SK-N-SH (cell line): ENCODE measurements around the gene SERINC1. TPM values are rescaled to one million over a fixed set of nuclear protein-coding genes. Genes with fewer than 3 reads are reported as not detected.

Source experiments
- CTCF ChIA-PET: fragments of 300-600, 350-600 bp; formaldehyde crosslinking; extraction: SDS; loops from one replicate; lab custom pipeline; 2021; lab: Yijun Ruan, JAX
- POLR2A ChIA-PET: fragments of 350-600 bp; sonication (Branson Sonifier 250); formaldehyde crosslinking; extraction: SDS; loops from one replicate; lab custom pipeline; 2020; ENCODE audit warnings: antibody characterized with exemption, inconsistent platforms; lab: Yijun Ruan, JAX
- DNase-seq: peaks from one replicate; pipeline ENCODE4 v3.0.0; 2012
- H2AFZ ChIP-seq: fragments of 200-600 bp; sonication (generic); 2 replicates; pipeline ENCODE4 v1.8.1; 2016; ENCODE audit warnings: antibody characterized with exemption, mild to moderate bottlenecking, low read depth
- H3F3A ChIP-seq: fragments of 200-600 bp; sonication (generic); replicated peaks from 2 replicates; pipeline ENCODE3; 2016; ENCODE audit warnings: antibody characterized with exemption, mild to moderate bottlenecking; ENCODE audit not compliant: insufficient read depth
- H3K27ac ChIP-seq, 2 experiments: fragments of 200-500 bp in 1 of 2; fragments of 200-600 bp in 1 of 2; sonication (Bioruptor generic) in 1 of 2; sonication (generic), shearing (Covaris generic) in 1 of 2; 2 replicates each; pipeline versions ENCODE4 v1.5.1 to v1.6.1; 2014 to 2016; ENCODE audit warnings: low read depth in 2 of 2, inconsistent platforms in 1 of 2, low read length in 1 of 2, mild to moderate bottlenecking in 1 of 2, mixed read lengths in 1 of 2
- H3K27me3 ChIP-seq: fragments of 200-600 bp; sonication (generic), shearing (Covaris generic); 2 replicates; pipeline ENCODE4 v1.6.1; 2016; ENCODE audit warnings: mixed run types; ENCODE audit not compliant: insufficient read depth
- H3K36me3 ChIP-seq, 2 experiments: fragments of 200-500 bp in 1 of 2; fragments of 200-600 bp in 1 of 2; sonication (Bioruptor generic) in 1 of 2; sonication (generic) in 1 of 2; replicated peaks in 1 of 2; 2 replicates each; pipeline versions ENCODE3 to v1.5.1; 2014 to 2016; ENCODE audit warnings: low read length in 1 of 2, mild to moderate bottlenecking in 1 of 2; ENCODE audit not compliant: insufficient read depth in 2 of 2, control insufficient read depth in 1 of 2
- H3K4me1 ChIP-seq, 2 experiments: fragments of 200-500 bp in 1 of 2; fragments of 200-600 bp in 1 of 2; sonication (Bioruptor generic) in 1 of 2; sonication (generic), shearing (Covaris generic) in 1 of 2; 2 replicates each; pipeline versions ENCODE4 v1.5.1 to v1.6.1; 2014 to 2016; ENCODE audit warnings: low read depth in 1 of 2, low read length in 1 of 2, mixed run types in 1 of 2; ENCODE audit not compliant: insufficient read depth in 2 of 2, control insufficient read depth in 1 of 2
- H3K4me2 ChIP-seq: fragments of 200-600 bp; sonication (generic), shearing (Covaris generic); 2 replicates; pipeline ENCODE4 v1.6.1; 2017; ENCODE audit warnings: mixed run types
- H3K4me3 ChIP-seq, 2 experiments: fragments of 200-500 bp in 1 of 2; fragments of 200-600 bp in 1 of 2; sonication (Bioruptor generic) in 1 of 2; sonication (generic), shearing (Covaris generic) in 1 of 2; 2 replicates each; pipeline versions ENCODE4 v1.5.1 to v1.8.1; 2014 to 2016; ENCODE audit warnings: low read depth in 2 of 2, inconsistent platforms in 1 of 2, low read length in 1 of 2, mild to moderate bottlenecking in 1 of 2, mixed read lengths in 1 of 2, moderate library complexity in 1 of 2
- H3K79me2 ChIP-seq: fragments of 200-600 bp; sonication (generic); 2 replicates; pipeline ENCODE4 v1.8.1; 2017; ENCODE audit warnings: mild to moderate bottlenecking; ENCODE audit not compliant: insufficient read depth
- H3K9ac ChIP-seq: fragments of 200-600 bp; sonication (generic); 2 replicates; pipeline ENCODE4 v1.6.1; 2017; ENCODE audit warnings: mixed run types
- H3K9me2 ChIP-seq: fragments of 200-600 bp; sonication (generic); 2 replicates; pipeline ENCODE4 v1.6.1; 2017; ENCODE audit warnings: mixed run types
- H3K9me3 ChIP-seq: fragments of 200-600 bp; sonication (generic); 2 replicates; pipeline ENCODE4 v1.6.1; 2017; ENCODE audit warnings: mixed run types, mild to moderate bottlenecking, moderate library complexity
- H4K20me1 ChIP-seq: fragments of 200-600 bp; sonication (generic); 2 replicates; pipeline ENCODE4 v1.6.1; 2017; ENCODE audit warnings: mild to moderate bottlenecking, mixed run types; ENCODE audit not compliant: insufficient read depth
- CHD2 ChIP-seq: fragments of 150-350 bp; IDR thresholded peaks from 2 replicates; pipeline ENCODE4 v1.6.1; 2018; ENCODE audit warnings: low read length; ENCODE audit not compliant: partially characterized antibody
- ELF1 ChIP-seq: IDR thresholded peaks from 2 replicates; pipeline ENCODE4 v1.4.0; 2012
- EZH2phosphoT487 ChIP-seq: fragments of 200-600 bp; sonication (generic); IDR thresholded peaks from 2 replicates; pipeline ENCODE4 v1.6.1; 2017; ENCODE audit warnings: low read depth, mixed run types, mild to moderate bottlenecking, antibody characterized with exemption, moderate library complexity, borderline replicate concordance
- GABPA ChIP-seq: IDR thresholded peaks from 2 replicates; pipeline ENCODE4 v1.4.0; 2012; ENCODE audit warnings: low read depth, mild to moderate bottlenecking
- GATA2 ChIP-seq: sonication (generic); formaldehyde crosslinking; IDR thresholded peaks from 2 replicates; pipeline ENCODE4 v1.5.0; 2020; ENCODE audit warnings: mild to moderate bottlenecking, missing genetic modification reagents
- IRF3 ChIP-seq: fragments of 150-350 bp; IDR thresholded peaks from 2 replicates; pipeline ENCODE4 v1.6.1; 2016; ENCODE audit warnings: mild to moderate bottlenecking, low read depth, low read length
- MAX ChIP-seq: IDR thresholded peaks from 2 replicates; pipeline ENCODE4 v1.4.0; 2012; ENCODE audit warnings: low read depth
- MEF2A ChIP-seq: IDR thresholded peaks from 2 replicates; pipeline ENCODE4 v1.4.0; 2012; ENCODE audit warnings: low read depth, borderline replicate concordance
- MXI1 ChIP-seq: IDR thresholded peaks from 2 replicates; pipeline ENCODE4 v1.6.1; 2012; ENCODE audit warnings: mild to moderate bottlenecking, low read depth, low read length, improper control_type of control experiment
- PBX3 ChIP-seq: IDR thresholded peaks from 2 replicates; pipeline ENCODE4; 2012
- REST ChIP-seq: IDR thresholded peaks from 2 replicates; pipeline ENCODE4 v1.6.1; 2012; ENCODE audit warnings: mild to moderate bottlenecking, low read depth, low read length, moderate library complexity
- RFX5 ChIP-seq: IDR thresholded peaks from 2 replicates; pipeline ENCODE4 v1.6.1; 2012; ENCODE audit warnings: mild to moderate bottlenecking, improper control_type of control experiment, low read length
- RXRA ChIP-seq: IDR thresholded peaks from 2 replicates; pipeline ENCODE4 v1.4.0; 2012; ENCODE audit warnings: low read depth, mild to moderate bottlenecking, borderline replicate concordance
- SIN3A ChIP-seq: IDR thresholded peaks from 2 replicates; pipeline ENCODE4 v1.6.1; 2012; ENCODE audit warnings: low read depth, mild to moderate bottlenecking, low read length, moderate library complexity, borderline replicate concordance
- SMC3 ChIP-seq: IDR thresholded peaks from 2 replicates; pipeline ENCODE4 v1.6.1; 2012; ENCODE audit warnings: low read depth, low read length, improper control_type of control experiment
- TCF12 ChIP-seq: IDR thresholded peaks from 2 replicates; pipeline ENCODE4 v1.4.0; 2012
- USF2 ChIP-seq: fragments of 150-350 bp; IDR thresholded peaks from 2 replicates; pipeline ENCODE4 v1.6.1; 2017; ENCODE audit warnings: antibody characterized with exemption, low read length, low read depth, borderline replicate concordance
- WGBS: methylation state at CpG from one replicate; pipeline ENCODE4 v1.1.6; 2017; ENCODE audit warnings: low lambda C conversion rate; 5-methylcytosine and 5-hydroxymethylcytosine counted together
- polyA plus RNA-seq, 3 experiments: library from polyadenylated mRNA; depleted of rRNA; stranded (reverse); fragments of >200 nt; gene quantifications; 2 replicates each; pipeline ENCODE4 v1.2.3, GENCODE V29; 2012

Gene SERINC1
- polyA plus RNA-seq, 1 of the 3 experiments (the other 2 are of a cell fraction) = 55.2 TPM

- H3K4me3 ChIP-seq = no peak overlapping the region
- no peaks in the 10 kb centered on the region for H4K20me1 ChIP-seq
- H3K27ac ChIP-seq = no peak overlapping the region
- no peaks in the 10 kb centered on the region for H3K36me3 ChIP-seq
- no peaks in the 10 kb centered on the region for H3F3A ChIP-seq
- WGBS = 19% methylated on average over 1 of the region's 1 CpG
- H3K79me2 ChIP-seq = no peaks in the 10 kb centered on the region
- no peak for DNase-seq
- H2AFZ ChIP-seq = no peak overlapping the region
- H3K4me2 ChIP-seq = no peak overlapping the region
- TF ChIP-seq GATA2 (no peak), GABPA (no peak), PBX3 (no peak), MEF2A (no peak)
- H3K4me1 ChIP-seq = no peaks in the 10 kb centered on the region
- ChIA-PET CTCF (interaction anchor here (1.9 to 9.9 kb wide), 5 partner anchors 8 to 39 kb away, joined by 6 to 215 read pairs (median 23); partner anchors contain the start of gene SERINC1), POLR2A (no interaction called here)
- H3K9me3 ChIP-seq = no peaks in the 10 kb centered on the region
- no peak overlapping the region for H3K9ac ChIP-seq
- no peaks in the 10 kb centered on the region for H3K27me3 ChIP-seq
- H3K9me2 ChIP-seq = no peaks in the 10 kb centered on the region
Observed at GRCh38 chr6:122490607-122491006, 19.0 kb upstream of the SERINC1 start.

- WGBS = 73% methylated on average over 4 of the region's 4 CpGs
- no peaks in the 10 kb centered on the region for H3K9me2 ChIP-seq
- H3K4me1 ChIP-seq = no peaks in the 10 kb centered on the region; a peak in 1 of 4 replicates
- ChIA-PET CTCF (interaction anchor here (1.0 to 3.1 kb wide), 3 partner anchors 7 to 103 kb away, joined by 3 to 23 read pairs (median 8); no protein-coding TSS in a partner anchor), POLR2A (no interaction called here)
- no peak overlapping the region for H3K27ac ChIP-seq
- no peaks in the 10 kb centered on the region for H3K79me2 ChIP-seq
- DNase-seq = no peak
- no peak overlapping the region for H3K9ac ChIP-seq
- H3K4me3 ChIP-seq = no peak overlapping the region
- no peaks in the 10 kb centered on the region for H4K20me1 ChIP-seq
- H3K9me3 ChIP-seq = no peaks in the 10 kb centered on the region
- no peak for TF ChIP-seq SMC3
- TF ChIP-seq ELF1 = no peak
- no peak for TF ChIP-seq IRF3
- TF ChIP-seq EZH2phosphoT487 = no peak
- TF ChIP-seq REST = no peak
- TF ChIP-seq CHD2 = no peak
- TF ChIP-seq GATA2 = no peak
- no peak for TF ChIP-seq USF2
- no peak for TF ChIP-seq MEF2A
- TF ChIP-seq SIN3A = no peak
- TF ChIP-seq MAX = no peak
- no peak for TF ChIP-seq MXI1
- no peak for TF ChIP-seq TCF12
- TF ChIP-seq RXRA = no peak
- TF ChIP-seq PBX3 = no peak
- no peak for TF ChIP-seq RFX5
- no peaks in the 10 kb centered on the region for H3F3A ChIP-seq
- H3K4me2 ChIP-seq = no peak overlapping the region
- no peaks in the 10 kb centered on the region for H3K36me3 ChIP-seq
- no peaks in the 10 kb centered on the region for H3K27me3 ChIP-seq
- no peak overlapping the region; the same call in 1 of the 2 replicates for H2AFZ ChIP-seq
Observed at GRCh38 chr6:122484760-122485159, 13.2 kb upstream of the SERINC1 start.
